GM21825 (cell line): Measurements from ENCODE around the gene KLK13.

Experiments
- ATAC-seq: cut with Tn5 transposase; IDR thresholded peaks from one replicate; pipeline ENCODE4 v1.9.1; 2021; ENCODE audit warnings: mild to moderate bottlenecking, moderate library complexity; ENCODE audit not compliant: unreplicated experiment

Gene KLK13, protein sequence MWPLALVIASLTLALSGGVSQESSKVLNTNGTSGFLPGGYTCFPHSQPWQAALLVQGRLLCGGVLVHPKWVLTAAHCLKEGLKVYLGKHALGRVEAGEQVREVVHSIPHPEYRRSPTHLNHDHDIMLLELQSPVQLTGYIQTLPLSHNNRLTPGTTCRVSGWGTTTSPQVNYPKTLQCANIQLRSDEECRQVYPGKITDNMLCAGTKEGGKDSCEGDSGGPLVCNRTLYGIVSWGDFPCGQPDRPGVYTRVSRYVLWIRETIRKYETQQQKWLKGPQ

GRCh38 chr19:51064534-51065220 lies at the start of gene KLK13:
Gene KLK13 (minus strand): TSS chr19:51065092. CDS start chr19:51065067, 25 bp downstream.
- ATAC-seq = no peak

DNA sequence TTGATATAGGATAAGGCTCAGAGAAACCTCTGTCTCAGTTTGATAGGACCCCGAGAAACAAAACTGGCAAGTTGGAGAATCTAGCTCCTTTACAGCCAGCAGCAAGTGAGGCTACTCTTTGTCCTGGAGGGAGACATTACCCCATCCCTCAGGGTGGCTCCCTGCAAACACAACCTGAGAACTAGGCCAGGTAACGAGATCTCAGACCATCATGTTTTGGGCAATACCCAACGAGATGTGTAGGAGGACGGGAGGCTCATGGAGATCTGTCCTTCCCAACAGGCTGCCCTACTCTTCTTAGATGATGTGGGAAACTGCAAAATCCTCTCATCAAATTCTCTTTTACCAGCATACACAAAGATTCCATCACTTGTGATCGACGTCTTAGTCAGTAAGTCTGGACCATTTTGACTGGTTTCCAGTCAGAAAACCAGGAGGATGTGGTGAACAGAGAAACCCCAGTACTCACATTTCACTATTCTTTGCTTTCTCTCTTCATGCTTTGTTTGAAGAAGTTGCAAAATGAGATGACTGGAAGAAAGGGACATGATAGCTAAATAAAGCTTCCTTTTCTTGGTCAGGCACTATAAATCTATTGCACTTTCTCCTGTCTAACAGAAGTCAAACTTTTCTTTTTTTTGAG lies 49.3 kb upstream of the KLK13 start:
- no peak for ATAC-seq

- ATAC-seq = no peak
Measured at GRCh38 chr19:51111606-51112005, 46.7 kb upstream of the KLK13 start.

GRCh38 chr19:51110666-51110971 lies 45.7 kb upstream of the KLK13 start:
- ATAC-seq = no peak

DNA sequence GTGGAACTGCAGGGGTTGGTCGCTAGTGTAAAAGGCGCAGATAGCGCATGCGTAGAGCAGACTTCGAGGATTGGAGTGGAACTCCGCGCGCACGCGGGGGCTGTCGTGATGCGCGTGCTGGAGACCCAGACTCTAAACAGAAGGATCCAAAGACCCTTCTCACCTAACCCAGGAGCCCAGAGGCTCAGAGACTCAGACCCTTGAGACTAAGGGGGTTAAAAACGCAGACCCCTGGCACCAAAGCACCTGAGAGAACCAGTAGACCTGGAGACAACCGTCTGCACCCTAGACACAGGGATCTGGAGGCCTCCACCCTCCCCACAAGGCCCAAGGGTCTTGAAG lies 43.9 kb upstream of the KLK13 start:
- ATAC-seq = no peak

DNA sequence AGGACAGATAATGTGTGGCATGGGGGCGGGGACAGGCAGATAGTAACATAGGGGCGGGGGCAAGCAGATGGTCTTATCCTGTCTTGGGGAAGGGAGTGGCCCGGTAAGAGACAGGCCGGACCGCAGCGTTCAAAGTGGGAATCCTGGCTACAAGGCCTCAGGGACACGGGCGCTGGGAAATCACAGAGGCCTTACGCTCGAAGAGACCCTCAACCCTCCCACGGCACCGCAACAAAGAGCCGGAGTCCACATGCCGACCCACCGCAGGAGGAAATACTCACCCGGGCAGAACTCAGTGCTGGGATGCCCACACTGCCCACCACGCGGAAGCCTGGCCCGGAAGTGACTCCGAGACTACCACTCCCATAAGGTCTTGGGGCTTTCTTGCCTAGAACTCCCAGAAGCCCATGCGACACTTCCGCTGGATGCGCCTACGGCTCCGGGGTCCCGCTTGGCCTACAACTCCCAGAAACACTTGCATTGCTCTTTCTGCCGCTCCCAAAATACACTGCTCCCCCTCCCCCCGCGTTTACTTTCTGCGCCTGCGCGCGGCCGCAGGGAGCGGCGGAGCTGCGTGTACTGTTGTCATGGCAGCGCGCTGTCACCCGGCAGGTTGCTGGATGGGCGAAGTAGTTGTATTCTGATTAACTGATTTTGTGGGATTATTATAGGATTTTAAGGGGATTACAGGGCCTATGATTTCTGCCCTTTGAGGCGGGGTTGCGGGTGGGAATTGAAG lies 43.3 kb upstream of the KLK13 start, which contains the start of gene CTU1:
TSS of gene CTU1 (minus strand) at position 344 of the 739 bp plus-strand sequence. CDS start 3,840 bp downstream, outside the sequence.
- peak; percentile 92 for ATAC-seq

GRCh38 chr19:51107406-51108065 lies 42.6 kb upstream of the KLK13 start:
- no peak for ATAC-seq

GRCh38 chr19:51103926-51104341 lies 39.0 kb upstream of the KLK13 start:
- ATAC-seq = no peak

- no peak for ATAC-seq
Measured at GRCh38 chr19:51102991-51103390, 38.1 kb upstream of the KLK13 start.

DNA sequence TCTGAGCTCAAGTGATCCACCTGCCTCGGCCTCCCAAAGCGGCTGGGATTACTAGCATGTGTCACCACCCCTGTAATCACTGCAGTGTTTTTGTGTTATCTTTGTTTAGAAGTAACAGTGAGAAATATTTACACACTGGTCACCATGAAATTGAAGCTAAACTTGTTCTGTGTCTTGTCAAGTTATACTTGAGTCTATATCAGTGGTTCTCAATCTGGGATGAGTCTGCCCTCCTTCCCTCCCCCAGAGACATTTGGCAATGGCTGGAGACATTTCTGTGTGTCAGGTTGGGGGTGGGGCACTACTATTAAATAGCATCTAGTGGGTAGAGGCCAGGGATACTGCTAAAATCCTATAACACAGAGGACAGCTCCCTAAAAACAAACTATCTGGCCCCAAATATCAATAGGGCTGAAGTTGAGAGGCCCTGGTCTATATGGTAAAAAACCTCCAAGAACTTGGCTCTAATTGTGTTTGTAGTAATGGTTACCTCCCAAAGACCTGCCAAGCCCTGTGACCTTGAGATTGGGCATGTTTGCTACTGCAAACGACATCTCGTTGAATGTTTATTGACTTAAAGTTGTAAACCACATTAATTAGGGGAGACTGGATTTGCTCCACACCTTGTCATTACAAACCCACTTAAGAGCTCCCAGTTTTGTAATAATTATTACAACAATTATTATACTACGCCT lies 36.4 kb upstream of the KLK13 start:
- ATAC-seq = no peak

GRCh38 chr19:51100601-51101000 lies 35.7 kb upstream of the KLK13 start:
- ATAC-seq = no peak

DNA sequence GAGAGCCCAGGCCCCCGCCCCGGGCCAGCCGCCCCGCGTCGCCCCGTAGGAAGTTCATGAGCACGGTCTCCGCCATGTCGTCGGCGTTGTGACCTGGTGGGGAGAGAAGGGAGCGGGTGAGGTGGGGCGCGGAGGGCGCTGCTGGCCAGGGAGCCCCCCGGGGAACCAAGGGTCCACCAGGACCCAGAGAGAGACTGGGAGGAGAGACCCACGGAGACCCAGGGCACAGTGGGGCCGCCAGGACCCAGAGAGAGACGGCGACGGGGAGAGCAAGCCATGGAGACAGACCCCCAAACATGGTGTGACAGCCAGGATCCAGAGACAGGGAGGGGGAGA lies 34.1 kb upstream of the KLK13 start:
- ATAC-seq = no peak

DNA sequence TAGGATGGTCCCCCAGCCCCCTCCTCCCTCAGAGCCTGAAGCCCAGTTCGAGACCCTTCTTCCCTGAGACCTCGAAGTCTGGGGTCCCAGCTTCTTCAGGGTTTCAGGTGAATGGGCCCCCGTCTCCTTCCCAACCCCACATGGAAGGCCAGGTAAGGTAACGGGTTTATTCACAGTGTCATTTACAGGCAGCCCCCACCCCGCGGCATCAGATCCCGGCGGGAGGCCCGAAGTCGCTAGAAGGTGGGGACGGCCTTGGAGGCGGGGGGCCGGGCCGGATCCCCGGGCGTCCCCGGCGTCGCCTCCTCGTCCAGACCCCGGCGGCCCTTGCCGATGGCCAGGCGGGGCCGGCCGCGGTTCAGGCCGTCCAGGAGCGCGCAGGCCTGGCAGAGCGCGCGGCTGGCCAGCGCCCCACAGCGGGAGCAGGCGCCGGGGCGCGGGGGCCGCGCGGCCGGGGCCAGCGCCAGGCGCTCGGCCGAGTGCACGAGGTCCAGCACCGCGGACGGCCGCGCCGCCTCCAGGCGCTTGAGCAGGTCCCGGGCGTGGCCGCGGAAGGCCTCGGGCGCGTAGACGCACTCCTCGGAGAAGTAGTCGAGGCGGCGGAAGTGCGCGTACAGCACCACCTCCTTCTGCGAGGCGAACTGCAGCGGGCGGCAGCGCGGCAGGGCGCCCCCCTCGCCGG lies 33.6 kb upstream of the KLK13 start:
- no peak for ATAC-seq

DNA sequence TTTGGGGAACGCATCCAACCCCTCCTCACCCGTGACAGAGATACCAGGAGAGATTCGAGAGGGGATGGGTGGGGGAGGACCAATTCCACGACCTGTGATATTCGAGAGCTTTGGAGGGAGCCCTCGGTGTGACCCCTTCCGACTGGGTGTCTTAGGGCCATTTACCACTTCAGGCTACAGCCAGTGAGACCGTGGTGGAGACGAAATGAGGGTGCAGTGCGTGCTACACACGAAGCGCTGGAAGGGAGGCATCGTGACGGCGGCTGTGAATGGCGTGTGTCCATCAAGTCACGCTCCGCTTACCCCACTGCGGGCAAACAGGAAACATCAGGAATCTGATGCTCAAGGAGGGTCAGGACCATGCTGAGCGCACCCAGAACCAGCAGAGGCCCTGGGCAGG lies 32.9 kb upstream of the KLK13 start:
- no peak for ATAC-seq

- ATAC-seq = no peak
Measured at GRCh38 chr19:51097166-51097738, 32.4 kb upstream of the KLK13 start.

- ATAC-seq = no peak
Measured at GRCh38 chr19:51096473-51097165, 31.7 kb upstream of the KLK13 start.

- ATAC-seq = no peak
Measured at GRCh38 chr19:51094696-51095279, 29.9 kb upstream of the KLK13 start.

GRCh38 chr19:51093510-51094345 lies 28.8 kb upstream of the KLK13 start:
- no peak for ATAC-seq
